HG03521 (cell line): ENCODE measurements around the gene CACNA1B.
"Not testable (repeated sequence)": the region's sequence is repeated elsewhere in the genome, so short reads cannot be mapped to it uniquely, and the experiment has no call there.

ENCODE experiments used
- ATAC-seq: cut with Tn5 transposase; IDR thresholded peaks from one replicate; pipeline ENCODE4 v1.9.1; 2021; ENCODE audit warnings: mild to moderate bottlenecking, moderate library complexity; ENCODE audit not compliant: unreplicated experiment

The CACNA1B gene

DNA sequence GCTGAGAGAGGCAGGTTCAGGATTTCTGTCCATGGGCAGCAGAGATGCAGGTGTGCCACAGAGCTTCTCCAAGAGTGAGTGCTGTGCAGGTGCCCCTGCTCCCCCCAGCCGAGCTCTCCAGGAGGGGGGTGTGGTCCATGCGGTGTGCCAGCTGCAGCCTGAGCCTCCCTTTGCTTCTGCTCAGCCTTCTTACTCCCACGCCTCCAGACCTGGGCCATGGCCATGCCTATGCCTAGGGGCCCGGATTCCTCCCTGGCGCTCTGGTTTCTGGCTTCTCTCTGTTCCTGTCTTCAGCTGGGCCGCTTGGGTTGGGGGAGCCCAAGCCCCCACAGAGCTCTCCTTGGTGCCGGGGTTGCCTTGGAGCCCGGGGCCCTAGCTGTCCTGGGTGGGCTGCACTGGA lies 133.3 kb downstream of the CACNA1B start:
- no peak for ATAC-seq

DNA sequence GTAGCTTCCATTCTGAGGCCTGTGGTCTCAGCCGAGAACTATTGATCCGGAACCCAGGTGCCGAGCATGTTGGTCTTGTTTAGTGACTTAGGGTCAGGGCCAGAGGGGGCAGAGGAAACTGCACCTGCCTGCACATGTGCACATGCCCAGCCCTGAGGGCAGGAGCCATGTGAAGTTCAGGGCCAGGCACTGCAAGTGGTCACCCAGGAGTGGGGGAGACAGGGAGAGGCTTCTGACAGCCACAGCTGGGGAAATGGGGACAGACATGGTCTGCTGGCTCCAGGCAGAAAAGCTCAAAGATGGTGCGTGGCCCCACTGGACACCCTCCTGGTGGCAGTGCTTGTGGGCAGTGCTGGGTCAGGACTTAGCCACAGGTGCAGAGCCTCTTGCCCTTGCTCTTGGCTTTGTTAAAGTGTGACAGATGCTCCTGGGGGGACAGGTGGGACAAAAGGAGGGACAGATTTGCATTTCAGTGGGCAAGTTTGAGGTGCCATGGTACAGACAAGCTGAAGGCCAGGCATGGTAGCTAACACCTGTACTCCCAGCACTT lies 134.4 kb downstream of the CACNA1B start:
- ATAC-seq = no peak

DNA sequence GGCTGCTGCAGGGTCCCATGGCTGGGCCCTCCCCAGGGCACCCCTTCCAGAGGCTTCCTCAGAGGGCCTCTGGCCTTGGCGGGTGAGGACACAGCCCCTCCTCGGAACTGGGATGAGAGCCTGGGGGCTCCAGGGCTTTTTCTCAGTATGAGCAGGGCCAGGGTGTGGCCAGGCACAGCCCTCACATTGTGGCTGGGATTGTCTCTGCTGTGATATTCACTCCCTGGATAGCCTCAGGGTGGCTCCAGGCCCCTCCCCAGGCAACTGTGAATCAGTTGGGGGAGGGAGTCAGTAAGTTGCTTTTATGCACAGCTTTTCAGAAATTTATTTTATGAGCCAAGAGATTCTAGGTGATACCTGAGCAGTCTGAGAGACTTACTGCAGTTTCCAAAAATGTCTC lies 135.7 kb downstream of the CACNA1B start:
- ATAC-seq = no peak

DNA sequence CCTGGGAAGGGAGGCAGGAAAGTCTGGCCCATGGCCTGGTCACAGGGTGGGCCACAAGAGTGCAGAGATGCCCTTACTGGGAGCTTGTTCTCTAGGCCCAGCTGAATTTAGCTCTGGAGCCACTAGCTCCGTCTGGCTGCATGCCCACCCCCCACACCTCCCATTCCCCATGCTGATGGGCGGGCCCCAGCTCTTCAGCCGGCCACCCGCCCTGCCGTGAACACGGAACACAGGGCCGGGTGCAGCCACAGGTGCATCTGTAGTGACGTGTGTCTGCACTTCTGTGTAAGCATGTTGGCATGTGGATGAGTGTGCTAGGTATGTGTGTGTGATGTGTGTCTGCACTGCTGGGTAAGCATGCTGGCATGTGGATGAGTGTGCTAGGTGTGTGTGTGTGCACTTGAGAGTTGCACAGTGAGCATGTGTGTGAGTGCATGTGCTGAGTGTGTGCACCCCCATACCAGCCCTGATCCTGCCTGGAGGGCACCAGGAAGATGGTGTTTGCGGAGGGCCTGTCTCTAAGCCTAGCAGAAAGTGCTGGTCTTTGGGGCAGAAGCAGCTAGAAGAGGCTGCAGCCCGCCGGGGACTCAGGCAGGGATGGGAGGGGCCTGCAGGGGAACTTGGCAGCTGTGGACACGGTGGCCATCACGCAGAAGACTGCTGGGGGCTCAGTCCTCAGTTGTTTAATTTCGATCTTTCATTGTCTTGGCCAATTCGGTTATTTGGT lies 136.4 kb downstream of the CACNA1B start:
- no peak for ATAC-seq

DNA sequence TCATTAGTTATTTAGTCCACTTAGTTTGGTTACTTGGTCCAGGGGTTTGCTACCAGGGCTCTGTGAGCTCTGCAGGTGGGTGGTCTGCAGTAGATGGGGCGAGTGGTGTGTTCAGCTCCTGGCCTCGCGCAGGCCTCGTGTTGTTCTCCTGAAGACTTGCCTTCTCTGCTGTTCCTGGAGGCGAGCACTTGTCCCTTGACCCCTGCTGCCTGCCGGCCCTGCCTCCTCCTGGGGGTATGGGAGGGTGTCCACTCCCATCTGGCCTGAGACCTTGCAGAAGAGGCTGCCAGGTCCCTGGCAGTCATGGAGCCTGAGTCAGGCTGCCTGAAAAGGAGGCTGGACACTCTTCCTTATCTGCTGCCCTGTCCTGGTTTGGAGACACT lies 137.0 kb downstream of the CACNA1B start:
- no peak for ATAC-seq

DNA sequence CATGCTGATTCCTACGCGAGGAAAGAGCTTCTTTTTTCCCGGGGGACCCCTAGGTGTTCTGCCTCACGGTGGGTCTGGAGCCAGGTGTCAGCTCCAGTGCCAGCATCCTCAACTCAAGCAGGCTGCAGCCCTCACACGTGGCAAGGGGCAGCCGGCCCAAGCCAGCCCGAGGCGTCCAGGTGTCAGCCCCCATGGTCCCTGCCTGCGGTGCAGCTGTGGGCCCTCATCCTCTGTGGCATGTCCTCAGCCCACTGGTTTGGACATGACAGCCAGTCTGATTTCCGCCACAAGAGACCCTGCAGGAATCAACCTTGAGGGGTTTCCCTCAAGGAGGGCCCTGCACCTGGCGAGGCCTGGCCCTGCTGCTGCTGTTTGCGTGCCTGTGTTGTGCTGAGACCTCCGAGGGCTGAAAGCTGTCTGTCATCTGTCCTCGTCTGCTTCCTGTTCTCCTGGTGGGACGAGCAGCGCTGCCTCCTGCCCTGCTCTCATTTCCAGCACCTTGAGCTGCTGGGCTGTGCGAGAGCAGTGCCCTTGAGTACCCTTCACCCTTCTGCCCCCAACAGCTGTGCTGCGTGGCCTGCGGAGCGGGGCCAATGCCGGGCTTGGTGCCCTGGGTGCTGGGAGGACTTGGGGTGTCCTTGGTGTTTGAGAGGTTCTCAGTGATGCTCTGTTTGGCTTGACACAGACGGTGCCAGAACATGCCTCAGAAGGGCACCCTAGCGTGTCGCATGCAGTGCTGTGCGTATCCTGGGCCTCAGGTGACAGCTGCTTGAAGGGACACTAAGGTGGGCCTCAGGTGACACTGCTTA lies 137.6 kb downstream of the CACNA1B start:
- ATAC-seq = no peak

DNA sequence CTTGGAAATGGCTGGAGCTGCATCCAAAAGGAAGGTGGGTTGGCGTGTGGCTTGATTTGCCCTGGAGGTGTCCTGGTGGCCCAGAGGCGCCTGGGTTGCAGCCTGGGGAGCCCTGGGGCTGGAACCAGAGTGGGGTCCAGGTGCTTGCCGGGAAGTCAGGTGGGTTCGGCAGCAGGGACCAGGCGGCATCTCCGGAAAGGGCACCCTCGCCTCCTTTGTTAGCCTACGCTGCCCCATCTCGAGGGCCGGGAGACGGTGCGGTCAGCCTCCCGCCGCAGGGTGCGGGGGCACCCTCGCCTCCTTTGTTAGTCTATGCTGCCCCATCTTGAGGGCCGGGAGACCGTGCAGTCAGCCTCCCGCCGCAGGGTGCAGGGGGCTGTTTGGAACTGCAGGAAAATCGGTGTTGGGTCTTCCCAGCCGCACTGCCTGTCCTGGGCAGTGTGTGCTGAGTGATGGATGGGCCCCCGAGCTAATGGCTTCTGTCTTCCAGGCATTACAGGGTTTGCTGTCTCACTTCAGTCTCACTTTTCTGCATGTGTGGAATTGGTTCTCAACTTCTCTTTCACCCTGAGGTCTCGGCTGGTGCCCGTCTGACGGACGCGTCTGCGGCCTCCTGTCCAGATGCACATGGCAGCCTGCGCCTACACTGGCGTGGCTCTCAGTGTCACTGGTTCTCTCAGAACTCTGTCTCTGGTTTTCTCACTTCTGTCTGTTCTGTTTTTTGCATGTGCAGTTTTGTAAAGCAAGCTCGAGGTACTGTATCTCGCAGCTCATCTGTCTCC lies 139.0 kb downstream of the CACNA1B start:
- no peak for ATAC-seq

DNA sequence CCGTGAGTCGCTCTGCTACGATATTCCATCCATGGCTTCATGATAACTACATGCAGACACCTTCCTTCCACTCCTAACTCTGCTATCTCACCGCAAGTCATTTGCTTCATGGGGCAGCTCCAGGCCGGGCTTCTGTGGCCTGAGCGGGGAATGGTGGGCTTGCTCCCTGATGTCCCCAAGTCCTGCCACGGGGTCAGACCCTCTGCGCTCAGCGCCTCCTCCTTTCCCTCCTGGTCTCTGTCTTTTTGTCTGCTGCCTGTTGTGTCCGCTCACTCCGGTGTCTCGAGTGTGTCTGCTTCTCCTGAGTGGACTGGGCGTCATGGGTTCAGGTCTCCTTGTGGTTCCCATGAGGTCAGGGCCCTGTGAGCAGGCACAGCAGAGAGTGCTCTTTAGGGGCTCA lies 139.6 kb downstream of the CACNA1B start:
- ATAC-seq = no peak

DNA sequence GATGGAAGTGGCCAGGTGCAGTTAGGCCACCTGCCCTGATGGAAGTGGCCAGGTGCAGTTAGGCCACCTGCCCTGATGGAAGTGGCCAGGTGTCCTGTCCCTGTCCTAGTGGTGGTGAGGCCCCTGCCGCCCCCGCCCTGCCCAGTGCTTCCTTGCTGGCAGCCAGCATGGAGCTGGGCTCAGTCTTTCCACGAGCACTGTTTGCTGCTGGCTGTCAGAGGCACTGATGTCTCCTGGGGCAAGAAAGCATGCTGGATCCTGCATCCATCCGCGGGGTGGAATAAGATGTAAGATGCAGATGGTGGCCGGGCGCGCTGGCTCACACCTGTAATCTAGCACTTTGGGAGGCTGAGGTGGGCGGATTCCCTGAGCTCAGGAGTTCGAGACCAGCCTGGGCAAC lies 141.9 kb downstream of the CACNA1B start:
- not testable (repeated sequence) for ATAC-seq

DNA sequence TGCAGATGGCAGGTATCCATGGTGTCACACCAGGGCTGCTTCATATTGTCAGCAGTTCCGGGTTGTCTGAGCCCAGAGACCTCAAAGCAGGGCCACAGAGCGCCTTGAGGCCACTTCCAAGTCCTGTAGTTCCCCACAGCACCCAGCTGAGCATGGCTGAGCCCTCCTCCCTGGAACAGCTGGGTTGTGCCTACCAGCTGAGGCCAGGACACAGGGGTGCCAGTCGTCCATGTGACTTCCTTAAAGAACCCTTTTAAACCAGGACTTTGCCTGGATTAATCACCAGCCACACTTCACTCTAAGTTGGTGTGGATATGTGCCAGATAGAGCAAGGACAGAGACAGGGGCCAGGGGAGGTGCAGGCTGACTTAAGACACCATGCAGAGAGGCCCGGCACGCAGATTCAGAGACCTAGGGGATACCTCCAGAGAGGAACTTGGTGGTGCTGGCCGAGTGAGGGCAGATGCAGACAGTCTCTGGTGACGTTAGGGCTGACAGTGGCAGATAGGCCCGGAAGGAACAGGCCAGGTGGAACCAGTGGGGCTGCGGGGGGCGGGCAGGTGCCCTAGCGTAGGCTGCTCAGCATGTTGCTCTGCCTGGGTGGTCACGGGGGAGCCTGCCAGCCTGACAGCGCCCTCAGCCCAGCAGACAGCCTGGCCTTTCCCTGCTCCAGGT lies 142.7 kb downstream of the CACNA1B start:
- ATAC-seq = no peak

DNA sequence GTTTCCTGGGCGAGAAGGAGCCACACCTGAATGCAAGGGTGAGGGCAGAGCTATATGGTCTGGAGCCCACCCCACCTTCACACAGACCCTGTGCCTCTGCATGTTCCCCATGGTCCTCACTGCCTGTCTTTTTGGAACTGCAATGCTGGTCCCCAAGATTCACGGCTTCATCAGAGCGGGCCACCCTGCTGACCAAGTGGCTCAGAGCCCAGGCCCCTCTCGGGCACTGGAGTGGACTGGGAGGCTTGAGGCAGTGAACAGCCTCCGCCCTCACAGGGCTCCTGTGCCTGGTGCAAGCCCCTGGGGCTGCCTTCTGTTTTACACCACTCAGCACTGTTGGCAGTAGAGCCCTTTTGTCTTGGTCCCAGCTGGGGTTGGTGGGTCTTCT lies 143.2 kb downstream of the CACNA1B start:
- ATAC-seq = no peak

DNA sequence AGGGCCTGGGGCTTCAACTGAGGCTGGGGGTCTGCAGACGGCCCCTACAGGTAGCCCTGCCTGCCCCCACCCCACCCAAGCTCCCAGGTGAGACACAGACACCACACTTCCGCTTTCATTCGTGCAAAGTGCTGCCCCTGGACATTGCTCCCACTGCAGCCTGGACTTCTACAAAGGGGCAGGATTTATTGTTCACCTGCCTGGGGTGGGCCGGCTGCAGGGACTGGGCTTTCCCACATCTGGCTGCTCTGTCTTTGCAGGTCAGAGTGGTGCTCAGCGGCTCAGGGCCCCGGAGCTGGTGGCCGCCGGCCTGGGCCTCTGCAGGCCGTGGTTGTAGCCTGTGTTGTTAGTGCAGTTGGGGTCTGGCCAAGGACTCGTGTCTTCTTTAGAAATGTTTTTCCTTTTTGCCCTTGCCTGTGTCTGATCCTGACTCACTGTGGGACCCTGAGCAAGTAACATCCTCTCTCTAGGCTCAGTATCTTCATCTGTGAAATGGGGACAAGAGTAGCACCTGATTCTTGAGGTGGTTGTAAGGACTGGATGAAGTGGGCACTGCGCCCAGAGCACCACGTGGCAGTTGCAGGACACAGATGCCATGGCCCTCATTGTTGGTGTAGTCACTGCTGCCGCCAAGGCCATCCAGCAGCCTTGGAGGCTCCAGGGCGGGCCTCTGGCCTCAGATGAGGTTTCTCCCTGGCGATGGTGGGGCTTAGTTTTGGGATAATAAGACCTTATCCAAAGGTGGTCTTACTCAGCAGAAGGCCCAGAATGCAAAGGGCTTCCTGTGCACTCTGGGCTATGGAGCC lies 143.9 kb downstream of the CACNA1B start:
- no peak for ATAC-seq

DNA sequence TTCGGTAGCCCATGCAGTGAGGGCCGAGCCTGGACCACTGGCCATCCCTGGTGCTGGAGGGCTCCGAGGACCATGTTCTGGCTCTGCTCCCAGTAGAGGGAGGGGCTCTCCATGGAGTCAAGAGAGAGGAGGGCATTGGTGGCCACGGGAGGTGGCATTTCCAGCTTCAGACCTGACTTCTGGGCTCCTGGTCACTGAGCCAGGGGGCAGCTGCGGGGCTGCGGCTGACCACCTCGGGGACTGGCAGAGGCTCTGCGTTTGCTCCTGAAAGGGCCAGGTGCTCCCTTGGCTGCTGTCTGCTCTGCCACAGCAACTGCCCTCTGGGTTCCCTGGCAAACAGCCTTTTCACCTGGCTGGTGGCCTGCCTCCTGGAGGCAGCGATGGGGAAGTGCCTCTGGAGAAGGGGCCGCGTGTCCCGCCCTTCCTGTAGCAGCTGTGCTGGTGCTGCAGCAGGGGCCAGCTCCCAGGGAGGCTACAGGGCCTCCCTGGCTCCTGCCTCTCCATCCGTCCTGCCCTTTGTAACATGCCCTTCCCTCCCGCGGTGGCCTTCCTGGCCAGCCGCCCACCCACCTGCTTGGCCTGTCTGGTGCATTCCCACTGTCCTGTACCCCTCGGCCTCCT lies 144.6 kb downstream of the CACNA1B start:
- no peak for ATAC-seq

DNA sequence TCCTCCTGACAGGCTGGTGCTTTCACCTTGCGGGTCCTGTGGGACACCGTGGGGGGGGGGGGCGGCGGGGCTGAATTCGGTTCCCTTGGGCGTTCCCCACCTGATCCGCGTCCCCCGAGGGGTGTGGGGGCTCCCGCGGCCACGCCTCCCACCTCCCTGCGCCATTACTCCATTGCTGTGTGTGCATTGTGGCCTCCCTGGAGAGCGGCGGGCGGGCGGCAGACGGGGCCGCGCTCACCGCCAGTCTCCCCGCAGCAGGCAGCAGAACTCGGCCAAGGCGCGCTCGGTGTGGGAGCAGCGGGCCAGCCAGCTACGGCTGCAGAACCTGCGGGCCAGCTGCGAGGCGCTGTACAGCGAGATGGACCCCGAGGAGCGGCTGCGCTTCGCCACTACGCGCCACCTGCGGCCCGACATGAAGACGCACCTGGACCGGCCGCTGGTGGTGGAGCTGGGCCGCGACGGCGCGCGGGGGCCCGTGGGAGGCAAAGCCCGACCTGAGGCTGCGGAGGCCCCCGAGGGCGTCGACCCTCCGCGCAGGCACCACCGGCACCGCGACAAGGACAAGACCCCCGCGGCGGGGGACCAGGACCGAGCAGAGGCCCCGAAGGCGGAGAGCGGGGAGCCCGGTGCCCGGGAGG lies 145.3 kb downstream of the CACNA1B start:
- ATAC-seq = no peak

DNA sequence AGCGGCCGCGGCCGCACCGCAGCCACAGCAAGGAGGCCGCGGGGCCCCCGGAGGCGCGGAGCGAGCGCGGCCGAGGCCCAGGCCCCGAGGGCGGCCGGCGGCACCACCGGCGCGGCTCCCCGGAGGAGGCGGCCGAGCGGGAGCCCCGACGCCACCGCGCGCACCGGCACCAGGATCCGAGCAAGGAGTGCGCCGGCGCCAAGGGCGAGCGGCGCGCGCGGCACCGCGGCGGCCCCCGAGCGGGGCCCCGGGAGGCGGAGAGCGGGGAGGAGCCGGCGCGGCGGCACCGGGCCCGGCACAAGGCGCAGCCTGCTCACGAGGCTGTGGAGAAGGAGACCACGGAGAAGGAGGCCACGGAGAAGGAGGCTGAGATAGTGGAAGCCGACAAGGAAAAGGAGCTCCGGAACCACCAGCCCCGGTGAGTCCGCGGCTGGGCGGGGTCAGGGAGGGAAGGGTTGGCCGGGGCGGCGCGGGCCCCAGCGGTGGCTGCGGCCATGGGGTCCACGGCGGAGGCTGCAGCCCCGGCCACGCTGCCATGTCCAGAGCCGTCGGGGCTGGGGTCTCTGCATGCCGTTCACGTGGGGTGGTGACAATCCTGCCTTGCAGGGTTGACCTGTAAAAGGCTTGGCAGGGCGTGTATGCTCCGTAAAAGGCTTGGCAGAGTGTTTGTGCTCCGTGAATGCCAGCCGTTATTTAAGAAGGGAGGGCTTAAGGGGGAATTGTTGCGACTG lies 146.0 kb downstream of the CACNA1B start:
- ATAC-seq = no peak

DNA sequence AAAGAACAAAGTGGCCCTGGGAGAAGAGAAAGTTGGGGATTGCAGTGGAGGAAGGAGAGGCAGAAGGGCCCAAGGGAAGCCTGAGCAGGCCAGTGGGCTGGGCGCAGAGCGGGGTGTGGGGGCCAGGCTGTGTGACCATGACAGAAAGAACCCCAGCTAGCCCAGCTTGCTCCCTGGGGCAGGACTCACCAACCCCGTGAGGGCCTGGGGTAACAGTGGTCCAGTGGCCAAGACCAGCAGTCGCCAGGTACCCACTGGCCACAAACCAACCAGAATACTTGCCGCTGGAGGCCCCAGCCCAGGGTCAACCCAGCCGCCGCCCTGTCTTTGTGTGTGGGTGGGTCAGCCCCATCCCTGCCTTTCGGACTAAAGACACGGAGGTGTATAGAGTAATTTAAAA lies 146.5 kb downstream of the CACNA1B start:
- no peak for ATAC-seq

DNA sequence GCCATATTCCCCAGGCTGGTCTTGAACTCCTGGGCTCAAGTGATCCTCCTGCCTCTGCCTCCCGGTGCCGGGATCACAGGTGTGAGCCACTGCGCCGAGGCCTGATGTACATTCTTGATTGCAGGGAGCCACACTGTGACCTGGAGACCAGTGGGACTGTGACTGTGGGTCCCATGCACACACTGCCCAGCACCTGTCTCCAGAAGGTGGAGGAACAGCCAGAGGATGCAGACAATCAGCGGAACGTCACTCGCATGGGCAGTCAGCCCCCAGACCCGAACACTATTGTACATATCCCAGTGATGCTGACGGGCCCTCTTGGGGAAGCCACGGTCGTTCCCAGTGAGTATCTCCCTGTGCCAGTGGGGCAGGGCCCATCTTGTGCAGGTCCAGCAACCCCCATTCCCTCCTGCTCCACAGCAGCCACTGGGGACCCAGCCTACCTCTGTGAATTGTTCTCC lies 147.3 kb downstream of the CACNA1B start:
- ATAC-seq = no peak

DNA sequence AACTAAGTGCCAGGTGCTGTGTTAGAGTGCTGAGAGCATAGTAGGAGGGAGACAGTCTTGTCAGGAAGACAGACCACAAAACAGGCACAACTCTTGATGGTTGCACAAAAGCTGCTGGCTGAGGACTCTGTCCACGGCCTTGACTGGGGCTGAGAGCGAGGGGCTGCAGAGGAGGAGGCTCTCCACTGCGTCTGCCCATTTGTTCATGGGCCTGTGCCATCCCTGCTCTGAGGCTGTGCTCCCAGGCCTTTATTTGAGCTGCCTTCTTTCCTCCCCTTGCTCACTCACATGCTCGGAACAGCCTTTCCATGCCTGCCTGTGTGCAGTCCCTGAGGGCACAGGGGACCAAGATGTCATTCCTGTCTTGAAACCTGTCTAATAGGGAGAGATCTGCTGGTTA lies 147.8 kb downstream of the CACNA1B start:
- ATAC-seq = no peak
